D341Med (cell line): ENCODE measurements around the gene PARM1.

Source experiments
- DNase-seq: peaks from one replicate; pipeline ENCODE4 v3.0.0; 2012; ENCODE audit warnings: low spot score

Gene PARM1

DNA sequence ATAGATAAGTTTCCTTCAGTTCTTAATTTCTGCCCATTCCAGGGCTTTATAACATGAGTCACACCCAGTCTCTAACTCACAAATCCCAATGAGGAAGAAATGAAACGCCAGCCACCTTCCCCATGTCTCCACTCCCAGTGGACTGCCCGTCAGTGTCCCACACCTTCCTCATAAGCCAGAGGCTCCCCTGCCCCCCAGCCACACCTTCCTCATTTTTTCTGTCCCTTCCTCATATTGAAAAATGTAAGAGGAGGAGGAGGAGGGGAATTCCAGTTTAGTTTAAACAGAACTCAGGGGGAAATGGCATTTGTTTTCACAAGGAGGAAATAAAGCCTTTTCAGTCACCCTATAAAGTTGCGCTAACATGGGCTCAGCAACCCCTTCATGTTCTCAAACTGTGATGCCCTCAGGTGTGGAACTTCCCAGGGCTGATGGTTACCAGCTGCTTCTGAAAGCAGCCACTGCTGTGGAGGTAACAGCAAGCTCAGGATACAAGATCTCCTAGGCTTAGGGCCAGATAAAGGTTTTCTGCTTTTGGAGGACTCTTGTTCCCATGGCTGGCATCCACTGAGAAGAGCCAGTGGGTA is 97.8 kb downstream of the PARM1 start:
- DNase-seq, result no peak

DNA sequence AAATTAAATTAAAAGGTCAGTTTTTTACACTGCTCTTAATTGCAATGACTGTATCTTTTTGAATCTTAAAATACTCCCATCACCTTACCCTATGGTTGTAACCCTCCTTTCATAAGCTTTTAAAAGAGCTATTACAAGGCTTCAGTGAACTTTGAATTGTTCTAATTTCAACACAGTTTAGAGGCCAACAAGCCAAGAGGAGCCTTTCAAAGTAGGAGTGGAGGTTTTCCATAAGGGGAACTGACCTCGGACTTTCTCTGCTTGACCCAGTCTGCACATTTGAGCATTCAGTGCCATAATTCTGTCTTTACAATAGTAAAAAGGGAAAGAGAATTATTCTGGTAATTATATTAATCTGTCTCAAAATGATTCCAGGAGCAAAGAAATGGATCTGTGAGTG is 98.9 kb downstream of the PARM1 start:
- no peak for DNase-seq

DNA sequence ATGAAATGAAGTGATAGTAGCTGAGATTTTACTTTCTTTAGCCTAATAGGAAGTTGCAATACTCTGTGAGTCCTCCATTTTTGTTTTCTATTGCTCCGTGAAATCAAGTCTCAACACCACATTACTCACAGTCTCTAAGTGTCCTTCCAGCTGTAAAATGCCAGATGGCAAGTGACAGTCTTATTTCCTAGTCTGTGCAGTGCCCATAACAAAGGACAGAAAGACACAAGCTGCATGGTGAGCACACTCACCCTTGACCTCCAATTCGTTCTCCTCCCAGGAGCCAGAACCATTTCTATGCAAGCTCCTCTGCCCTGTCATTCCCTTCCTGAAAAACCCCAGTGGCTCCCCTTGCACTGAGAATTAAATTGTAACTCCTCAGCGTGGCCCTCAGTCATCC is 101.6 kb downstream of the PARM1 start:
- no peak for DNase-seq

DNA sequence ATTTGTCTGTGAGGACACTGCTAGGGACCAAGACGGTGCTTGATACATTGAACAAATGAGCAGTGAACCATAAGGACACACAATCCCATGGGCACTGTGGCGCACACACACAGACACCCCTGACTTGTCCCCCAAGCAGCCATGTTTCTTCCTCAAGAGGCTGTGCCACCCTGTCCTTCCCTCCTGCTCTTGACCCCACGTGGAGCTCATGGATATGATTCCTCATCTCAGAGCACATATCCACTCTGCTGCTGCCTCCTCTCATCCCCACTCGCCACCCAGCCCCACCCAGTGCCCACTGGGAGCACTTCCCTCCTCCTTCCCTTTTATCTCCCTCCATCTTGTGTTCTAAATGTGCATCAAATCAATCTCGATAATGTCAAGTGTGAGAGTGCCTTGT is 102.4 kb downstream of the PARM1 start:
- no peak for DNase-seq

DNA sequence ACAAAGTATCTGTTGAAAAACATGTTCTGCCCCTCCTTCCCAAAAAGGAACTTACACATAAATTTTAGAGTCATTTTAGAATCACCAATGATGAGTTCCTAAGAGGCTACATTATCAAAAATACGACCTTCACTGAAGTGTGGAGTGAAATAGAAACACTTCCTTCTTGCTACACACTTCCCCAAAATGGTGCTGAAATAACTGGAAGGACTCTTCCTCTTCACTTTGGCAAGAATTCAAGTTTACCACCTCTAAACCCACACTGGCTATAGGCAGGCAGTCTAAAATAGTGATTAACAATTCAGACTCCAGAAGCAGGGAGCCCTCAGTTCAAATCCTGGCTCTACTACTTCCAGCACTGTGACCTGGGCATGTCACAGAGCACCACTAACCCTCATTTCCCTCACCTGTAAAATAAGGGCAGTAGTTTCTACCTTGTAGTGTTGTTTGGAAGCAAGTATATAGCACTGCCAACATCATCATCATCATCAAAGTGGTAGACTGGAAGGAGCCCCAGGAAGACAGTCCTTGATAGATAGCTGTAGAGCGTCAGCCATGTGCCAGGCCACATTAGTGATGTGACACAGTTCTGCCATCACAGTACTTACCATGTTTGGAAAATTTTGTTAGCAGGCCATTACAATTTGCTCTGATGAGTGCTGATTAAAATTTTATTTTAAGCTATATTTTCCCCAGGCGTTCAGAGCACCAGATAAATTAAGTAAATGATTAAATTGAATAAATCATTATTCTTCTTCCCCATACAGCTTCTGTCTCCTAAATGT is 103.3 kb downstream of the PARM1 start:
- no peak for DNase-seq

DNA sequence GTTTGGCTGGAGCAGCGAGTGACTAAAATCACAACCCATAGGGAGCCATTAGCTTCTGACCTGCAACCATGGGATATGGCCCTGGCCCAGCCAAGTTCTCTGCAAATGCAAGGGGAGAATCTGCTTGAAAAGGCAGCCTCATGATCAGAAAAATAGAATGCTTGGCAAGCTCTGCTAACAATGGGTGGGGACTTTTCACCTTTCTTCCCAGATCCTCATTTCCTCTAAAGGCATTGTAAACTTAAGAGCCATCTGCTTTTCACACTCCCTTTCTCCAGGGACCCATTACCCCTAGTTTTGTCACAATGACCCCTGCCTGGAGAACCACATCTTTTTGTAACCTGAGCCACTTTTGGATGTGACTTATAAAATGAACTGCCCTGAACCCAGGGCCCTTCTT is 104.3 kb downstream of the PARM1 start:
- no peak for DNase-seq

DNA sequence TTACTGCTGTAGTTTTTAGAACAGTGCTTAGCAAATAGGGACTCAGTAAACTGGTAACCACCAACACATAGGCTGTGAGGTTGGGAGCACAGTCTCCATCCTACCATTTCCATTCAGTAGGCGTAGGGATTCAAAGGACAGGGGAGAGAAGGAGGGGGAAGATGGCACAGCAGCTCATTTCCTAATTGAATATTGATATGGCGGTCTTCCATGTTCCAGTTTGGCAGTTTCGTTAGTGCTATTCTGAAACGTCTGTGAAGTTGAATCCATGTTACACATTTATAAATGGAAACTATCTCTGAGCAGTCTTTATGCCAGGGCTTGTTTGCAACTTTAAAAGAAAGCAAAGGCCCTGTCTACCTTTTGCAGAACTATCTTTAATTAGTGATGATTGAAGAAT is 105.5 kb downstream of the PARM1 start:
- DNase-seq, result no peak

DNA sequence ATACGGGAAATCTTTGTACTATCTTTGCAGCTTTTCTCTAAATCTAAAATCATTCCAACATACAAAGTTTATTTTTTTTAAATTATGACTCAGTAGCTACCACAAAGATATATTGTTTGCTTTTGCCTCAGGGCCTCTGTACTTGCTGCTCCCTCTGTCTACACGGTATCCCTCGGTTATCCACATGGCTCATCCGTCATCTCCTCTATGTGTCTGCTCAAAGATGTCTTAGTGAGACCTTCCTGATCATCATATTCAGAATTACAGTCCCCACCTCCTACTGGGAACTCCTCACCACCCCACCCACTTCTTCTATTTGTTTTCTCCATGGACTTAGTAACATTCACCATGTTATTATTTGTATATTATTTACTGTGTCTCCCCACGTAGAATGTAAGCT is 107.8 kb downstream of the PARM1 start:
- DNase-seq, result no peak

DNA sequence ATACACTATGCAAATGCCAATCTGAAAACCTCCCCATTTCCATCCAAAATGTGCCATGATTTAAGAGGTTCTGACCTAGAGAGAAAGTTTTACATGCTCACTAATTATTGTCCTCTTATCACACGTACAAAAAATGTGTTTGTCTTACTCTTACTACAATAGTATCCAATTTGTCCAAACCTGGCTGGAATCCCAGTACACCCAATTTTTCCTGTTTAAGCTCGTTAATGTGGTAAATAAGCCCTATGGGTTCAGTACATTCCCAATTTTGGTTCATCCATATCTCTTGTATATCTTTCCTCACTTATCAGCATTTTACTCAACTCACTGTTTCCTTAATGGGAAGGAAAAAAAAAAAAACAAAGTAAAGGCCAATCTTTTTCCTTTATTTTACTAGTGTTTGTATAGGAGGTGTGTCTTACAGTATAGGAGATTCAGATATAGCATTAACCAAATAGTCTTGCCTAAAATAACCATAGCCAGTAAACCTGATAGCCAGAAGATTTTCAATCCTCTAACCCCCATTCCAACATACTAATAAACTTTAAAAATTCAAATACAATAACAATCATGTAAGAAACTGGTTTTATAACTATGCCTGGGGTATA is 109.8 kb downstream of the PARM1 start:
- no peak for DNase-seq

DNA sequence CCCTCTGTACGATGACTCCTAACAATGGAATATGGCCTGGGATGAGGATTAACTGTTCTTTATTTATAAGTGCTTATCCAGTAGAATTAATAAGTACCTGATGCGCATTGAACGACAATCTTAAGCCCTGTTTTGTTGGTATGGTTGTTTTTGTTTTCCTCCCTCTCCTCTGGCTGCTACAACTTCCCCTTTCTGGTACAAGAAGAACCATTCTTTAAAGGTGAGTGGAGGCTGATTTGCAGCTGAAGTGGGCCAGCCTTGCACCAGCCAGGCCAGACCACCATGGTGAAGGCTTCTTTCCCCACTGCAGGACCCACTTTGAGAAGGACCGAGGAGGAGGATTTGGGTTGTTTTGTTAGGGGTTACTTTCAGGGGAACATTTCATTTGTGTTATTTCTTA is 113.3 kb downstream of the PARM1 start:
- no peak for DNase-seq

DNA sequence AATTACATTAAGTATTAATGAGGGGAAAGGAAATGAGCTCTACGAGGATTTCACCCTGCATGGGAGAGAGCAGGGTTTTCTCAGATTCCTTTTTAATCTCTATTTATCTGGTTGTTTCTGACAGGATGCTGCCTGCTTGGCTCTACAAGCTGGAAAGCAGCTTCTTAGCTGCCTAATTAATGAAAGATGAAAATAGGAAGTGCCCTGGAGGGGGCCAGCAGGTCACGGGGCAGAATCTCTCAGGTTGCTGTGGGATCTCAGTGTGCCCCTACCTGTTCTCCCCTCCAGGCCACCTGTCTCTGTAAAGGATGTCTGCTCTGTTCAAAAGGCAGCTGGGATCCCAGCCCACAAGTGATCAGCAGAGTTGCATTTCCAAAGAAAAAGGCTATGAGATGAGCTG is 113.7 kb downstream of the PARM1 start:
- no peak for DNase-seq

DNA sequence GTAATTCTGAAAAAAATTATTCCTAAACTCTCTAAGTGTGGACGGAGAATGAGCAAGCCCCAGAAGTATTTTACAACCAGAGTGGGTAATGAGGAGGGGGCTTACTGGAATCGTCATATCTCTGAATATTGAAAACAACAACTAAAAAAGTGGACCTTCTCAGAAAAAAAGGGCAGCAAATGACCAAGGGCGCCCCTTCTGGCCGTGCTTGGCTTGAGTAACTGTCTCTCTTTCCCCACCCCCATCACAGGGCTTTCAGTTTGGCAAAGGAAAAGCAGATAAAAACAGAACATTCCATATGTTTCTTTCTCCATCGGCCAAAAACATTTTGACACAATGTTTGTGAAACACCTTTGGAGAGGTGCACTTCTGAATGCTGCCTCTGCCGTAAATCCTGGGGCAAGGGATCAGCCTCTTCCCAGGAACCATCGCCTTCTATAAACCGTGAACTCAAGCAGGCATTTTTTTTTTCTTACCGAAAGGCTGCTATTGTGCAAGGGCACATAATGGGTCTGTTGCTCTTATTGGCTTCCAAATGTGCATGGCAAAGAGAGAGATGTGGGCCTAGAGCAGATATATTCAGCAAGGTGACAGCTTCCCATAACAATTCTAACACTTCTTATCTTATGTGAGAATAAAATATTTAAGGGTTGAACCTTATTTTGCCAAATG is 115.4 kb downstream of the PARM1 start:
- no peak for DNase-seq

DNA sequence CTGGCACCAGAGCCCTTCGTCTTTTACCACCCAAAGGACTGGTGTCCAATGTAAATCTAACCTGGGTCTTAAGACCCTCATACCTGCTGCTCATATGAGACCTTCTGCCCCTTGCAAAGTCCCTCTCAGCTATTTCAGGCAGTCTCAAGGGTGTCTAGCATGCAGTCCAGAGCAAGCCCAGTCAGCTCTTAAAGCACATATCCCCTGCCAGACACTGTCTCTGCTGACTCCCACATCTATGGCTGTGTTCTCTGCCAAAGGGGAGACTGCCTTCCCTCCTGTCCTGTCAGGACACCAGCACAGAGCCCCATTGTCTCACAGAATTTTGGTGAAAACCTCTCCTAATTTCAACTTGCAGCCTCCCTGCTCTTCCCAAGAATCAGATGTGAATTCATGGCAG is 118.5 kb downstream of the PARM1 start:
- no peak for DNase-seq

DNA sequence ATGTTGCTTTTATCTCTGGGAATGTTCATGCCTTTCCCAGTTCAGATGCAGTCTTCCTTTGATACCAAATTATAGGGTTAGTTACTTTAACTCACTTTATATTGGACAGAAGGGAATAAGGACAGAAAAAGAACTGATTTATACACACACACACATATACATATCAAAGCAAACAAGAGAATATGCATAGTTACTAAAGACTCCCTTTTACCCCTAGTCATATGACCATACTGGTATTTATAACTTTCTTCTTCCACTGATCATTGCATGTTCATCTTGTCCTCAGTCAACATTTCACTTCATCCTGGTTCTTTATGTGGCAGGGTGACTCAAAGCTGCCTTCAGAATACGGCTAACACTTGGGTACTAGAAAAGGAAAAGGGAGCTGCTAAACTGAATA is 120.4 kb downstream of the PARM1 start:
- DNase-seq, result no peak

DNA sequence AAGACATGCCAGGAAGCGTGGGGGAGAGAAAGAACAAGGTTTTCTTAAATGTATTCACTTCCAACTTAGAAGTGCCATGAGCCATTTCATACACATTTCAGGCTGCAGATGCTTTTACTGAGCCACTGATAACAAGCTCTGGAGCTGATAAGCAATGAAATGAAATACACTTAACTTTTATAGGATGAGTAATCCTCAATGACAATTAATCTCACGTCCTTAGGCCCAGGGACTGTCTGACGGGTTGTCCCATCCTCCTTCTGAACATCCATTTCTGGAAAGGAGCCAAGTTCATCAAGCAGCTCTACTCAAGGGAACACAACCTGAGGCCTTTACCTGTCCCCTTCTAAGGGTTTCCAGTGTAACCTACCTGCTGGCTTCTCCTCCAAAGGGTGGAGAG is 121.2 kb downstream of the PARM1 start:
- no peak for DNase-seq

DNA sequence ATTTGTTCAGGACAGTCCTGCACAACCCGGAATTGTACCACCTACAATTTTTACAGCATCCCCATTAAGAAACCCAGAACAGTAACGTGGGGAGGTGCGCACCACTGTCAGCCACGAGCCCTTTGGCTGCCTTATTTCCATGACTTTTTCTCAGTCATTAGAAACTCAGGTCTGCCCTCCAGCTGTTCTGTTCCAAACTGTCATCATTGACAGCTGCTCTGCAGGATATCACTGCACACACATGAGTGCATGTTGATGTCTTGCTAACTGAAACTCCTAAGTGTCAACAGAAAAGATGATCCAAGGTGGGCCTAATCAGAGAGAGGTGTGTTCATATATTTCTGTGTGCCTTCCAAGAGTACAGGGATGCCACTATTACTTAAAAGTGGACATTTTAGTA is 123.4 kb downstream of the PARM1 start:
- no peak for DNase-seq

DNA sequence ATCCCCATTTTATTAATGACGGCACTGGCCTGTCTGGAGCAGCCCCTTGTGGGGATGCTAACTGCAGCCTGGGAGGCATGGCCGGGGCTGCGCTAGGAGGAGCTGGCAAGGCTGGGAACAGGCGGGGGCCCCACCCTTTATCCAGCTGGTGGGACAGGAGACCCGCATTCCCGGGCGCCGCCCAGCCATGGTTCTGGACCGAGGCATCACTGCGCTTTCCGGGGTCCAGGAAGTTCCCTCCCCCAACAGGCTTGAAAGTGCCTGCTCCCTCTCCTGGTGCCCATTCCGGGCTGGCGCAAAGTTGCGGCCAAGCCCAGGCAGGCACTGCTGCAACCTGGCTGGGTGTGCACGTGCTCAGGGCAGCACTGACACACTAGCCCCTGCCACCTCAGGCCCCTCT is 124.5 kb downstream of the PARM1 start:
- DNase-seq, result no peak

DNA sequence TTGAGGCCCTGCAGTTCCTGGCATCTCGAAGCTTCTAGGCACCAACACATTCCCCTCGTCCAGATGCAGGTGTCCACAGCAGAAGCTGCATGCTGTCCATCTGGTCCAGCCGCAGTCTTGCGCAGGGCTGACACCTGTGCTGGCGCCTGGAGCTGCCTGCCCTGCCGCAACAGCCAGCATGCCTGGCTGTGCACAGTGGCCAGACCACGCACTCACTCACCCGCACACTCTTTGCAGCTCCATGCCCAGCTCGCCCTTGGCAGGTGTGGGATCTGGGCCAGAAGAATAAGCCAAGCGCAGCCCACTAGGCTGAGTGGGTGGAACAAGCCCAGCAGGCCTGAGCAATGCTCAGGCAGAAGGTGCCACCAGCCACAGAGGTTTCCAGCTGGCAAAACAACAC is 125.6 kb downstream of the PARM1 start:
- no peak for DNase-seq

DNA sequence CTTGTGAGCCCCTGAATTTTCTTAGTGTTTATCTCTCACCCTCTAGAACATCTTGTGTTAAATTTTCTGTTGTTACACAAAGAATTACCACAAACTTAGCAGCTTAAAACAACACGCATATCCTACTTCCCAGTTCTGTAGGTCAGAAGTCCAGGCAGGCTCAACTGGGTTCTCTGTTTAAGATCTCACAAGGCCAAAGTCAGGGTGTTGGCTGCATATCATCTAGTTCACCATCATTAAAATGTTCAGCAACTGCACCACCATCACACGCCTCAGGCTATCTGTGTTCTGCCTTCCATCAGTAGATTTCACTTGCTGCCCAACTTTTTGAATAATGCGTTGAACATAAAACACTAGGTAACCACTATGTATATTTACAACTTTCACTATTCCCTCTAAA is 130.5 kb downstream of the PARM1 start:
- DNase-seq, result no peak

DNA sequence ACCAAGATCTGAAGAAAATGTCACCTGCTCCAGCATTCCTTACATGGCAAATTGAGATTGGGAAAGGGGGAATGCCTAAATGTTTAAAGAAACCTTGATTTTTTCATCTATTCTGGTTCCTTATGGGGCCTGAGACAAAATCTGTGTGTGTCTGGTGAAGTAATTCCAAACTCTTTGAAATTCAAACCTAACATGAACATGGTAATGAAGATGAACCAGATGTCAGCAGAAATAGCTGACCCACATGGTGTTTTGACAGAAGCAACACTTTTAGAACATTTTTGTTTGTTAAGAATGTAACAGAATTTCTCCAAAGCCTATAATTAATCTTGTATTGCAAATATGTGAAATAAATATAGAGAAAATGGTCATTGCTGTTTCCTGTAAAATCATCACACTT is 133.0 kb downstream of the PARM1 start:
- no peak for DNase-seq

DNA sequence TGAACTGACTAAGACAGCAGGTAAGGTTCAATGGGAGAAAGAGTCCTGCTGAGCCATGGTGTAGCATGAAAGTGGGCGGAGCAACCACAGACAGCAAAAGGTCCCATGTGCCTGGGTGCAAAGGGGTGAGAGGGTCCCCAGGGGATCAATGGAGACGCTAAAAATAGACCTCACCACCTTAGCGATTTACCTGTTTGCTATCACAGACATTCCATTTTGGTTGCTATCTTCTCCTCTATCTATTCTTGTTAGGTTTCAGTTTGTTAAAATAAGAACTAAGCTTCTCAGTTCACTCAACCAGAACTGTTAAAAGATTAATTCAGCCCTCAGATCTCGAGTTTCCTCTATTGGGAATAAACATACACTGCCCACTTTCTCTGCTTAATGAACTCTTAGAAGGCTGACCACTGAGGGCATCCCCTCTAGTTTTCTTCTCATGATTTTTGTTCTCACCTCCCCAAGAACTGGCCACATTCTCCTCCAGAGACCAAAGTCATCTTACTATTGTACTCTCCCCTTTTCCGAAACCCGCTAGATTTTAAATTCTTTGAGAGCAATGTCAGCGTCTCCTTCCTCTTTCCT is 136.7 kb downstream of the PARM1 start:
- DNase-seq, result no peak

DNA sequence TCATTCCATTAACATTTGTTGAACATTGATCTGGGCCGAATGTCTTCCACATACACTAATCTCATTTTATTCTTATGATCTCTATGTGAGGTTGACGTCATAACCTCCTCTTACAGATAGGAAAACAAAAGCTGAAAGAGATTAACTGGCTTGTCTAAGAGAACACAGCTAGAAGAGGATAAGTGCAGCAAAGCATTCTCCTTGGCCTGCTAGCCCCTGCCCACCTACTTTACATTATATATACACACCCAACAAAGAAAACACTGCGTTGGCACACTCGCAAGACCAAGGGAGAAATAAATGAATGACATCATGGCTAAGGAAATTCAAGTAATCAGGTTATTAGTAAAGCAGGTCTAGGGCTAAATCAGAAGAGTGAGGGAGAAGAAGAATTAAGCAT is 138.4 kb downstream of the PARM1 start:
- no peak for DNase-seq

DNA sequence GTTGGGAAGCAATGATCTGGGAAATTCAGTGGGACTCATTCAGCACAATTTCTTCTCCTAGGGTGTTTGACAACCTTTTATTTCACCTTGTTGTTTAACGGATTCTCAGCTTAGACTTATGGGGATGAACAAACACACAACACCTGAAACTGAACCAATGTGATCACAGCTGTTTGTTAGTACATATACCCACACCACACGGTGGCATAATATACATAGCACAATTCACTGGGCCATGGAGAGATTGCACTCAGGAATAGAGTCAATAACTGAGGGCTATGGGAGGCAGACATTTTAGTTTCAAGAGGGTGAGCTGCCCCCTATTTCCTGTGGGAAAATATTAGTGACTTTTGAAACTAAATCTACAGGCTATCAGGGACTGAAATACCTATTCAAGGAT is 148.0 kb downstream of the PARM1 start:
- no peak for DNase-seq
